OCI-LY1 (cell line): ENCODE data around the gene NOL11.

Source experiments
- H2AFZ ChIP-seq: fragments of 200-600 bp; sonication (generic), shearing (Covaris generic); 2 replicates; pipeline ENCODE4 v1.6.0; 2014; ENCODE audit warnings: antibody characterized with exemption, mild to moderate bottlenecking, low read length
- H3F3A ChIP-seq: fragments of 200-600 bp; sonication (generic), shearing (Covaris generic); 2 replicates; pipeline ENCODE4 v1.6.0; 2014; ENCODE audit warnings: mild to moderate bottlenecking, antibody characterized with exemption, low read length, moderate library complexity; ENCODE audit not compliant: insufficient read depth
- H3K27ac ChIP-seq: fragments of 200-600 bp; sonication (generic); 2 replicates; pipeline ENCODE4 v1.5.1; 2014; ENCODE audit warnings: low read length, mixed run types, mild to moderate bottlenecking, low read depth; ENCODE audit not compliant: poor library complexity, severe bottlenecking
- H3K27me3 ChIP-seq: fragments of 200-600 bp; sonication (generic); 2 replicates; pipeline ENCODE4 v1.6.0; 2014; ENCODE audit warnings: antibody characterized with exemption, mild to moderate bottlenecking, low read length, moderate library complexity; ENCODE audit not compliant: insufficient read depth
- H3K36me3 ChIP-seq: fragments of 200-600 bp; sonication (generic); 2 replicates; pipeline ENCODE4 v1.6.1; 2014; ENCODE audit warnings: mild to moderate bottlenecking, antibody characterized with exemption, low read length, moderate library complexity, mixed read lengths; ENCODE audit not compliant: insufficient read depth
- H3K4me1 ChIP-seq: fragments of 200-600 bp; sonication (generic); 2 replicates; pipeline ENCODE4 v1.5.1; 2014; ENCODE audit warnings: mild to moderate bottlenecking, low read length, moderate library complexity; ENCODE audit not compliant: insufficient read depth, severe bottlenecking
- H3K4me2 ChIP-seq: fragments of 200-600 bp; sonication (generic), shearing (Covaris generic); 2 replicates; pipeline ENCODE4 v1.6.1; 2014; ENCODE audit warnings: low read length
- H3K4me3 ChIP-seq: fragments of 200-600 bp; sonication (generic); 2 replicates; pipeline ENCODE4 v1.5.1; 2014; ENCODE audit warnings: low read length, low read depth, mild to moderate bottlenecking, mixed read lengths; ENCODE audit not compliant: poor library complexity, severe bottlenecking
- H3K79me2 ChIP-seq: fragments of 200-600 bp; shearing (Covaris generic); 2 replicates; pipeline ENCODE4 v1.6.1; 2016; ENCODE audit warnings: mixed run types, low read length, mixed read lengths; ENCODE audit not compliant: insufficient read depth
- H3K9ac ChIP-seq: fragments of 200-600 bp; sonication (generic), shearing (Covaris generic); 2 replicates; pipeline ENCODE4 v1.6.1; 2014; ENCODE audit warnings: mild to moderate bottlenecking, low read length, mixed read lengths
- H3K9me2 ChIP-seq: fragments of 200-600 bp; sonication (generic), shearing (Covaris generic); 2 replicates; pipeline ENCODE4 v1.6.1; 2014; ENCODE audit warnings: low read depth, mild to moderate bottlenecking, low read length, mixed read lengths
- H3K9me3 ChIP-seq: fragments of 200-600 bp; shearing (Covaris generic); 2 replicates; pipeline ENCODE4 v1.6.1; 2014; ENCODE audit warnings: low read length, mixed read lengths
- H4K20me1 ChIP-seq: fragments of 200-600 bp; sonication (generic), shearing (Covaris generic); 2 replicates; pipeline ENCODE4 v1.6.0; 2016; ENCODE audit warnings: mild to moderate bottlenecking, low read length; ENCODE audit not compliant: insufficient read depth
- EZH2 ChIP-seq: fragments of 200-600 bp; sonication (generic), shearing (Covaris generic); IDR thresholded peaks from 2 replicates; pipeline ENCODE4 v1.8.0; 2017; ENCODE audit warnings: borderline replicate concordance, mixed run types, mild to moderate bottlenecking, antibody characterized with exemption, low read length, moderate library complexity, mixed read lengths
- TF ChIP-seq, protein P1 (sequence below): fragments of 200-600 bp; sonication (generic), shearing (Covaris generic); IDR thresholded peaks from 2 replicates; pipeline ENCODE4 v1.5.1; 2017; ENCODE audit warnings: mild to moderate bottlenecking, antibody characterized with exemption, low read length, moderate library complexity, mixed read lengths

Gene NOL11

DNA sequence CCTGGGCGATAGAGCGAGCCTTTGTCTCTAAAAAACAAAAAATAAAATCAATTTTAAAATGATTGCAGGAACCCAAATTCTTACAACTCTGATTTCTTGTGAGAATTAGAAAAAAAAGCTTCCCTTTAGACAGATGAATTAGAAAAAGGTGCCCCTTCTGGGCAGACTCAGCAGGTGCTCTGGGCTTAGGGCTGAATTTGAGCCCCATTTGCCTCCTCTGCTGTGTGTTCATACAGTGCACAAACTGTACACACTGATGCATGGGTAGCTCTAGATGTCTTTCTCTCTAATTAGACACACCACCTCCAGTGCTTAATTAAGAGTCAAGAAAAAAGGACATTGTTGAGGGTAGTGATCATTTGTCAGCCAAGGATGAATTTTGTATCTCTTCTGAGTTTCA lies 38.5 kb upstream of the NOL11 start:
- no peaks in the 10 kb centered on the region for H3K9me3 ChIP-seq
- no peak overlapping the region for H3K4me2 ChIP-seq
- no peaks in the 10 kb centered on the region for H3K36me3 ChIP-seq
- no peaks in the 10 kb centered on the region for H3K27me3 ChIP-seq
- TF ChIP-seq EZH2, result no peak
- TF ChIP-seq, protein P1, sequence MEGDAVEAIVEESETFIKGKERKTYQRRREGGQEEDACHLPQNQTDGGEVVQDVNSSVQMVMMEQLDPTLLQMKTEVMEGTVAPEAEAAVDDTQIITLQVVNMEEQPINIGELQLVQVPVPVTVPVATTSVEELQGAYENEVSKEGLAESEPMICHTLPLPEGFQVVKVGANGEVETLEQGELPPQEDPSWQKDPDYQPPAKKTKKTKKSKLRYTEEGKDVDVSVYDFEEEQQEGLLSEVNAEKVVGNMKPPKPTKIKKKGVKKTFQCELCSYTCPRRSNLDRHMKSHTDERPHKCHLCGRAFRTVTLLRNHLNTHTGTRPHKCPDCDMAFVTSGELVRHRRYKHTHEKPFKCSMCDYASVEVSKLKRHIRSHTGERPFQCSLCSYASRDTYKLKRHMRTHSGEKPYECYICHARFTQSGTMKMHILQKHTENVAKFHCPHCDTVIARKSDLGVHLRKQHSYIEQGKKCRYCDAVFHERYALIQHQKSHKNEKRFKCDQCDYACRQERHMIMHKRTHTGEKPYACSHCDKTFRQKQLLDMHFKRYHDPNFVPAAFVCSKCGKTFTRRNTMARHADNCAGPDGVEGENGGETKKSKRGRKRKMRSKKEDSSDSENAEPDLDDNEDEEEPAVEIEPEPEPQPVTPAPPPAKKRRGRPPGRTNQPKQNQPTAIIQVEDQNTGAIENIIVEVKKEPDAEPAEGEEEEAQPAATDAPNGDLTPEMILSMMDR, result 0 out of 2 replicates have a peak, but pooled peaks have one; percentile 7
- H3K9ac ChIP-seq, result no peak overlapping the region
- no peak overlapping the region for H3K4me3 ChIP-seq
- H2AFZ ChIP-seq, result no peak overlapping the region
- no peaks in the 10 kb centered on the region for H4K20me1 ChIP-seq
- H3K4me1 ChIP-seq, result peaks cover 17% of the 10 kb centered on the region
- H3K79me2 ChIP-seq, result no peaks in the 10 kb centered on the region
- no peaks in the 10 kb centered on the region for H3K9me2 ChIP-seq
- H3K27ac ChIP-seq, result peak overlapping the region; percentile 33
- H3F3A ChIP-seq, result no peaks in the 10 kb centered on the region

DNA sequence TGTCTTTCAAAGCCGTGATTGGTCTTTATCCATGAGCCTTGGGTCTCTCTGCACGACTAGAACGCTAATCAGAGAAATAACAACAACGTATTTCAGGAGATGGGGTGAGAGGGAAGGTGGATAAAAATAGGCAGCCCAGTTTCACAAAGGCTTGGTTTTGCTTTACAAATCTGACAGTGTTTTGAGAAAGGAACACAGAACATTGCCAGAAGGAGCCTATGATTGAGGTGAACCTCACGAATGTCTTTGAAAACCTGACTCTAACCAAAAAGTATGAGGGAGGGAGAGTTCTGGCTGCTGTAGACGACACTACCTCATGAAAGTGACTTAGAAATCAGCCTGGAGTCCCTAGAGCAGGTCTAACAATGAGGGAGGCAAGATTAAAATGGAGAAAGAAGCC lies 38.0 kb upstream of the NOL11 start:
- H3K4me1 ChIP-seq, result peaks cover 17% of the 10 kb centered on the region
- no peaks in the 10 kb centered on the region for H3K27me3 ChIP-seq
- TF ChIP-seq EZH2, result no peak
- TF ChIP-seq, protein P1, result no peak
- no peaks in the 10 kb centered on the region for H4K20me1 ChIP-seq
- H3K27ac ChIP-seq, result peak overlapping the region; percentile 33
- H3K4me3 ChIP-seq, result no peak overlapping the region
- H3F3A ChIP-seq, result no peaks in the 10 kb centered on the region
- H3K4me2 ChIP-seq, result peak overlapping the region; percentile 17; the same call in 1 of the 2 replicates
- no peak overlapping the region for H2AFZ ChIP-seq
- no peaks in the 10 kb centered on the region for H3K36me3 ChIP-seq
- no peak overlapping the region for H3K9ac ChIP-seq
- H3K79me2 ChIP-seq, result no peaks in the 10 kb centered on the region
- no peaks in the 10 kb centered on the region for H3K9me3 ChIP-seq
- no peaks in the 10 kb centered on the region for H3K9me2 ChIP-seq

DNA sequence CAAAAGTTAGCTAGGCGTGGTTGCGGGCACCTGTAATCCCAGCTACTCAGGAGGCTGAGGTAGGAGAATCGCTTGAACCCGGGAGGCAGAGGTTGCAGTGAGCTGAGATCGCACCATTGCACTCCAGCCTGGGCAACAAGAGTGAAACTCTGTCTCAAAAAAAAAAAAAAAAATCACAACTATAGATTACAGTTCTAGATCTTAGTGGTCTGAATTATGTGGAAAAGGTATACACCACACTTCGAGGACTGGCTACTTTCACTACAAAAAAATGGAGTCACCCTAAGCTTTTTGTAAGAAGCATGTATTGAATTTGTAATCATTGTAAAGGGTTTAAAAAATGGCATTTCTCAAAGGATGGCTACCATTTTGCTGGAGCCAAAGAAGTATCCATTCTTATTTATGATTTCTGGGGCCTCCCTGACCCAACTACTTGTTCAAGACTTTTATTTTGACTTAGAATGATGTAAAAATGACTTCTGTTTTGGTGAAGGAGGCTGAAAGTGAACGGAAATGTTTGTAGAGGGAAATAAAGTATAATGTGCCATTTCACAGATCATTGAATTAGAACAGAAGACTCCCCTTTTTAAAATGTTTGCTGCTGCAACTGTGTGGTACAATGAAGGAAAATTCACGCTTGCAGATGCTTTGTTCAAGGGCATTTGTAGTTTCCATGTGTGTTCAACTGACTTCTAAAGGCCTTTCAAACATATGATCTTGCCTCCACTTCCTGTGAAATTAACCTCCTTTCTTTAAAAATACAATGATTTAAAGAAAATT lies 37.1 kb upstream of the NOL11 start:
- H3K9me3 ChIP-seq, result no peaks in the 10 kb centered on the region
- peak overlapping the region; percentile 47 for H3K27ac ChIP-seq
- H2AFZ ChIP-seq, result no peak overlapping the region
- H3K4me2 ChIP-seq, result no peak overlapping the region
- peaks cover 17% of the 10 kb centered on the region for H3K4me1 ChIP-seq
- TF ChIP-seq, protein P1, result no peak
- TF ChIP-seq EZH2, result no peak
- no peak overlapping the region for H3K4me3 ChIP-seq
- no peaks in the 10 kb centered on the region for H3K36me3 ChIP-seq
- H4K20me1 ChIP-seq, result no peaks in the 10 kb centered on the region
- no peaks in the 10 kb centered on the region for H3K27me3 ChIP-seq
- H3F3A ChIP-seq, result no peaks in the 10 kb centered on the region
- no peak overlapping the region for H3K9ac ChIP-seq
- H3K9me2 ChIP-seq, result no peaks in the 10 kb centered on the region
- H3K79me2 ChIP-seq, result no peaks in the 10 kb centered on the region
